Measurements from ENCODE around the gene NPR1.
"Not testable (repeated sequence)": the region's sequence is repeated elsewhere in the genome, so short reads cannot be mapped to it uniquely, and the experiment has no call there.

The NPR1 gene

GRCh38 chr1:153651771-153652170, 26.7 kb upstream of the NPR1 start:
- DNase-seq, result peak; percentile 30

- DNase-seq, result no peak
These were observed 25.5 kb upstream of the NPR1 start for GRCh38 chr1:153652805-153653500.

- no peak for DNase-seq
These were observed 23.2 kb upstream of the NPR1 start for GRCh38 chr1:153655333-153655732.

GRCh38 chr1:153658400-153659174, 19.9 kb upstream of the NPR1 start, which contains the start of gene SNAPIN:
SNAPIN (plus strand) TSS chr1:153658703; CDS start chr1:153658744, 41 bp downstream.
- DNase-seq, result peak; percentile 95

- peak; percentile 54 for DNase-seq
These were observed 19.3 kb upstream of the NPR1 start for GRCh38 chr1:153659175-153659534.

GRCh38 chr1:153659656-153660055, 18.8 kb upstream of the NPR1 start:
- DNase-seq, result no peak

GRCh38 chr1:153661111-153661708, 17.3 kb upstream of the NPR1 start:
- DNase-seq, result peak; percentile 69

GRCh38 chr1:153662269-153662668, 16.2 kb upstream of the NPR1 start:
- DNase-seq, result no peak

- DNase-seq, result no peak
These were observed 15.3 kb upstream of the NPR1 start for GRCh38 chr1:153663211-153663610.

GRCh38 chr1:153667439-153667838, 11.0 kb upstream of the NPR1 start:
- no peak for DNase-seq

- DNase-seq, result not testable (repeated sequence)
These were observed 9.8 kb upstream of the NPR1 start for GRCh38 chr1:153668672-153669071.

- DNase-seq, result no peak
These were observed 8.9 kb upstream of the NPR1 start for GRCh38 chr1:153669606-153670005.

GRCh38 chr1:153670257-153670858, 8.1 kb upstream of the NPR1 start:
- no peak for DNase-seq

- DNase-seq, result peak; percentile 100
These were observed 7.4 kb upstream of the NPR1 start, which contains the start of gene ILF2 for GRCh38 chr1:153670859-153671627. ILF2 (minus strand) TSS chr1:153670993; CDS start chr1:153670922, 71 bp downstream.

GRCh38 chr1:153671628-153672353, 6.7 kb upstream of the NPR1 start:
- peak; percentile 71 for DNase-seq

- no peak for DNase-seq
These were observed 5.0 kb upstream of the NPR1 start for GRCh38 chr1:153673511-153673910.

GRCh38 chr1:153677718-153678518, 570 bp upstream of the NPR1 start:
- peak; percentile 76 for DNase-seq

- DNase-seq, result peak; percentile 59
These were observed 1.0 kb downstream of the NPR1 start for GRCh38 chr1:153679337-153680119.

GRCh38 chr1:153680120-153680403, 1.6 kb downstream of the NPR1 start:
- DNase-seq, result peak; percentile 48

GRCh38 chr1:153682730-153683129, 4.2 kb downstream of the NPR1 start:
- no peak for DNase-seq

Data from NCI-H69 (cell line).